ENCODE measurements around the gene ANTXR1.

The ANTXR1 gene

GRCh38 chr2:69131983-69132675 lies 119.2 kb downstream of the ANTXR1 start:
- DNase-seq: no peak

- no peak for DNase-seq
Observed at GRCh38 chr2:69132960-69133590, 120.1 kb downstream of the ANTXR1 start.

DNA sequence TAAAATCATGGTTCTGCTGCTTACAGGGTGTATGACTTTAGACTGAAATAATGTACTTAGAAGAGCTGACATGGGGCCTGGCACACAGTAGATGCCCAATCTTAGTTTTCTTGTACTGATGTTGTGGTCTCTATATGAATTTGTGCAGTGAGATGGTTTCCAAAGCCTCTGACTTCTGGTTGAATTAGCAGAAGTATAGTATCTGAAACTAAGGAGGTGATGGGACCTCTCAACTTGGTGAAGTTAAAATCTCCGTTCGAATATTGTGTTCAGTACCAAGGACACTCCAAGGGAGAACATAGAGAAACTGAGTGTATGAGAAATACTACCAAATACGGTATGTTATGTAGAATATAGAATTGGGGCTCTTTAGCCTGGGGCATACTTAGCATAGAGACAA lies 120.9 kb downstream of the ANTXR1 start:
- DNase-seq: no peak

DNA sequence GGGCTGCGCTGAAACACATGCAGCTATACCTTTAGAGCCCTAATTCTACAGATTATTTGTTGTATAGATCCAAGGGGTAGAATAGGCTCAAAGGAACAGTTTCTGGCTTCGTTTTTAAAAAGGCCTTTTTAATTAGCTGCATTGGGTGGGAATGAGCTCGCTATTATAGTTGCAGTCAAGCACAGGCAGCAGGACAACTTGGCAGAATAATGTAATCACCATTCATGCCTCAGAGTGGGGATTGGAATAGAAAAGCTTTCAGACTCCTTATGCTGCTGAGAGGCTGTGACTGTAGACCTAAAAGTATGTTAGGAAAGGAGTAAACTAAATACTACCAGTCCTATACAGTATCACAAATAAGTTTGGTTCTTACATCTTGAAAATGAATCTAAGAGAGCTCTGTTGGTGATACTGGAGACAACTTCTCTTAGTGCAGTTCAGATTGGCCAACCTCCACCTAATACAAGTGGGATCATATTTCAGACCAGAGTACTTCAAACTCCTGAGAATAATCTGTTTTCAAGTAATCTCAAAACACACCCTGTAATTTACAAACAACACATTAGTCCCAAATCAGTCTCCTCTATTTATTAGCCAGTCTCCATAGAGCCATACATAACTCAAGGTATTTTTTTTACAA lies 121.4 kb downstream of the ANTXR1 start:
- DNase-seq: peak in 3 of 56 donors; percentile 4 to 14 (median 10)

- DNase-seq: no peak
Observed at GRCh38 chr2:69138247-69138772, 125.3 kb downstream of the ANTXR1 start.

DNA sequence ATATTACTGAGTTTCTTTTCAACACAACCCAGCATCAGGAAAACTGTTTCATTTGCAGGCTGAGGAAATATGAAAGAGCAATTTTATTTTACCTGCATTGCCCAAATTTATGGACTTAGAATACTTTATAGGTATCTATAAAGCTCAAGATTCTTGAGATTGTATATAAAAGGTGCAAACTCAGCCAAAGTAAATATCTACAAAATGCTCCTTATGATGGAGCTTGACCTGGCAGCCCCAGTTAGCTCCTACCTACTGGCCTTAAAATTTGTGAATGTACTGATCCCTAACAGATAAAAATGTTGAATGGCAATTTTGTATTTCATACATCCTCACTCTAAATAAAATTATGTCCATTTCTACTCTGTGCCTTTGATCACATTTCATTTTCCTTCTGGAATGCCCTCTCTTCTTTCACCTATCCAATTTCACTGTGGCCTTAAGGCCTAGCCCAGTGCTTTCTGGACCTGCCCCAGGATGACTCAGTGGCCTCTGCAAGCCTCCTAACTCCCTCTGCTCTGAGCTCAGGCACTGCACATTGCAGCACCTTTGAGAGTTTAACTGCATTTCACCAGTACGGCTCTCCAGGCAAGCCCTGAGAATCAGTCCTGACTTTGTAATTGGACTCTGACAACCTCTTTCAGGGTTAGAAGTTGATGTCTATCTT lies 125.9 kb downstream of the ANTXR1 start:
- DNase-seq: no peak

- no peak for DNase-seq
Observed at GRCh38 chr2:69139778-69140670, 127.0 kb downstream of the ANTXR1 start.

- peak in 1 of 56 donors; percentile 4 for DNase-seq
Observed at GRCh38 chr2:69141061-69141460, 128.1 kb downstream of the ANTXR1 start.

GRCh38 chr2:69143748-69144360 lies 130.9 kb downstream of the ANTXR1 start:
- peak in 3 of 56 donors; percentile 6 to 13 (median 7) for DNase-seq

- no peak for DNase-seq
Observed at GRCh38 chr2:69145204-69145603, 132.2 kb downstream of the ANTXR1 start.

GRCh38 chr2:69147841-69148533 lies 135.0 kb downstream of the ANTXR1 start:
- DNase-seq: no peak

- no peak for DNase-seq
Observed at GRCh38 chr2:69149631-69150215, 136.7 kb downstream of the ANTXR1 start.

DNA sequence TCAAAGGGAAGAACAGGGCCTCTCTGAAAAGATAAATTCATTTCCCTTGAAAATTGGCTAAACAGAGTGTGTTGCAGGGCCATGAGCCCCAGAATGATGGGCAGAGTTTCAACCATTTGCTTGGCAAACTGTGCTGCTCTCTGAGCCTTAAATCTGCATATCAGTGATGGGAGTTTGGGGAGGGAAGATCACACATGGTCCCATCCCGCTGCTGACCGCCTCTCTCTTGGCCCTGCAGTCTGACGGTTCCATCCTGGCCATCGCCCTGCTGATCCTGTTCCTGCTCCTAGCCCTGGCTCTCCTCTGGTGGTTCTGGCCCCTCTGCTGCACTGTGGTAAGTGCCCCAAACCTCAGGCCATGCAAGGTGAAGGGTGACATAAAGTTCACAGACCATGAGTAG lies 139.0 kb downstream of the ANTXR1 start:
- DNase-seq: no peak

DNA sequence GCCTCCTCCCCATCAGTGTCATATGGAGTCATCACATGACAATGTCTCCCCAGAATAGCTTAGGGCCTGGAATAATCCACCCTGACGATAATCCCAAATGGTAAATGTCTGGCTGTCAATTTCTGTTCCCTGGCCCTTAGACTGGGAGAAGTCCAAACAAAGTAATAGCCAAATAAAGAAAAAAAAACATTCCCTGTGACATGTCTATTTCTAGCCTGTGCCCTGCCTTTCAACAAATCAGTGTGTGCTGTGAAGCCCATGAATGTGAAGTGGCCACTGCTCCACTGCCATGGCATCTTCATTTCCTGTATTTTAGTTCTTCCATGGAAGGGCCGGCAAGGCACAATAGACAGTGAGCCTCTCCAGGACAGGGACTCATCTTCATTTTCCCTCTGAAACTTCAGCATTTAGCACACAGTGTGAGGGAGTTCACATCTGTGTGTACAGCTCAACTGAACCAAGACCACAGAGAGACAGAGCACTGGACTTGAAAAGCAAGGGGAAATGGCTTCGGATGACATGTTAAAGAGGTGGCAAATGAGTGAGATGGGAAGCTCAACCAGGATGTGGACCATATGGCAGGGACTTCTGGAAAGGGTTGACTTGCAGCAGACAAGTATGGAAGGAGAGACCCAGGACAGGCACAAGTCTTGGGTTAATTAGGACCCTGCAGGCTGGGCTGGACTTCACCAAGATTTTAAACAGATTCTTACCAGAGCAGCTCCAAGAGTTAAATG lies 140.0 kb downstream of the ANTXR1 start:
- no peak for DNase-seq

- no peak for DNase-seq
Observed at GRCh38 chr2:69154106-69154505, 141.1 kb downstream of the ANTXR1 start.

GRCh38 chr2:69156624-69157023 lies 143.6 kb downstream of the ANTXR1 start:
- no peak for DNase-seq

DNA sequence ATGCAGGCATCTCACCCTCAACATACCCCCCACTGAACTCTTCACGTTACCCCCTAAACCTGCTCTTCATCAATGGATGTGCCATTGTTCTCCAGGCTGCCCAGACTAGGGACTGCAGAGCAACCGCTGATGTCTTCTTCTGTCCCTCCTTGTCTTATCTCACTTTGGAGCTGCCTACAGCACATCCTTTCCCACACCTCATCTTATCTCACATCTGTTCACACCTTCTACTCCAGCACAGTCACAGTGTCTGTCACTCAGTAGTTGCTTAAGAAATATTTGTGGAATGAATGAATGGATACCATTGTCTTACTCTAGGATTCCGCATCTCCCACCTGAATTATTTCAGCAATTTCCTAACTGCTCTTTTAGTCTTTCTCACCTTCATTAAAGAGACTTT lies 144.5 kb downstream of the ANTXR1 start:
- no peak for DNase-seq

DNA sequence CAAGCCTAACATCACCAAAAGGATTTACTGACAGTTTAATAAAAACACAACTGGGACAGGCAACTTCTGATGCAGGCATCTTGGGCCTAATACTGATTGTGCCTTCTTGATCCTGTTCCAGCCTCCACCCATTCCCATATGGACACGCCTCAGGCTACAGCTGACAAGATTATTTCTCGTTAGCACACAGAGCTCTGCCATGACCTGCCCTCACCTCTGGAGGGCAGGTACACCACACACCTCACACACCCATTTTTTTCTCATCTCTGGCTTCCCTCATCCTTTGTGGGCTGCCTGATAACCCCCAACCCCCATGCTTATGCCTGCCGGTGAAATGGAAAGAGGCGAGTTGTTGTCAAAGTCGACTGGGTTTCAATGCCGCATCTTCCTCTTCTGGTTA lies 147.0 kb downstream of the ANTXR1 start:
- no peak for DNase-seq

DNA sequence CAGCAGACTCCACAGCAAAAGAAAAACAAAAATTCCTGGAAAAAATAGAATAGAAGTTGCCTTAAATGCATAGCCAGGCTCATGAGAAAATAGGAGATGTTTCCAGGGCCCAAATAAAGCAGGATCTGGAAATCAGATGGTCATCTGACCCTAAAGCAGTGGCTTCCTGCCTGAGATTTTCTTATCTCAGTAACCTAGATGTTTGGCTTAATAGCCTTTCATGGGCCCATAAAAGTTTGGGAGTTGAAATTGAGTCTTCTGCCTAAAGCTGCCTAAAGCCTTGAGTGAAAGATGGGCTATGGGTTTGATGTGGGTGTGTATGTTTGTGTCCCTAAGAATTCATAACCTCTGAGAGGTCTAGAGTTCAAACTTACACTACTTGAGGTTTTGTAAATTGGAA lies 149.1 kb downstream of the ANTXR1 start:
- DNase-seq: no peak

All from nucleus accumbens (tissue), 56 donors.